Measurements from ENCODE around the gene NAV2.
A peak's percentile ranks its signal among the peaks of the same experiment; 100 is the strongest.

The NAV2 gene

DNA sequence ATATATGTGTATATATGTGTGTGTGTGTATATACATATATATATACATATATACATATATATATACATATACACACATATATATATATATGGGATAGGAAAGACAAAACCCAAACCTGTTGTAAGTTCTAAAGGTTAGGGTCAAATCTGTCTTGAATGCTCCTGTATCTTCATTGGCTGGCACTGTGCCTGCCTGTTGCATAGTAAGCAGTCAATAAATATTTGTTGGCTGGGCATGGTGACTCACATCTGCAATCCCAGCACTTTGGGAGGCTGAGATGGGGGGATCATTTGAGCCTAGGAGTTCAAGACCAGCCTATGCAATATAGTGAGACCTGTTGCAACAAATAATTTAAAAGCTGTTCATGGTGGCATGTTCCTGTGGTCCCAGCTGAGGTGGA is 242.3 kb downstream of the NAV2 start (continued):
- TF ChIP-seq, protein P1, sequence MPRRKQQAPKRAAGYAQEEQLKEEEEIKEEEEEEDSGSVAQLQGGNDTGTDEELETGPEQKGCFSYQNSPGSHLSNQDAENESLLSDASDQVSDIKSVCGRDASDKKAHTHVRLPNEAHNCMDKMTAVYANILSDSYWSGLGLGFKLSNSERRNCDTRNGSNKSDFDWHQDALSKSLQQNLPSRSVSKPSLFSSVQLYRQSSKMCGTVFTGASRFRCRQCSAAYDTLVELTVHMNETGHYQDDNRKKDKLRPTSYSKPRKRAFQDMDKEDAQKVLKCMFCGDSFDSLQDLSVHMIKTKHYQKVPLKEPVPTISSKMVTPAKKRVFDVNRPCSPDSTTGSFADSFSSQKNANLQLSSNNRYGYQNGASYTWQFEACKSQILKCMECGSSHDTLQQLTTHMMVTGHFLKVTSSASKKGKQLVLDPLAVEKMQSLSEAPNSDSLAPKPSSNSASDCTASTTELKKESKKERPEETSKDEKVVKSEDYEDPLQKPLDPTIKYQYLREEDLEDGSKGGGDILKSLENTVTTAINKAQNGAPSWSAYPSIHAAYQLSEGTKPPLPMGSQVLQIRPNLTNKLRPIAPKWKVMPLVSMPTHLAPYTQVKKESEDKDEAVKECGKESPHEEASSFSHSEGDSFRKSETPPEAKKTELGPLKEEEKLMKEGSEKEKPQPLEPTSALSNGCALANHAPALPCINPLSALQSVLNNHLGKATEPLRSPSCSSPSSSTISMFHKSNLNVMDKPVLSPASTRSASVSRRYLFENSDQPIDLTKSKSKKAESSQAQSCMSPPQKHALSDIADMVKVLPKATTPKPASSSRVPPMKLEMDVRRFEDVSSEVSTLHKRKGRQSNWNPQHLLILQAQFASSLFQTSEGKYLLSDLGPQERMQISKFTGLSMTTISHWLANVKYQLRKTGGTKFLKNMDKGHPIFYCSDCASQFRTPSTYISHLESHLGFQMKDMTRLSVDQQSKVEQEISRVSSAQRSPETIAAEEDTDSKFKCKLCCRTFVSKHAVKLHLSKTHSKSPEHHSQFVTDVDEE (CRISPR knock-in tag; IDR thresholded peaks at IDR 0.05), result no peak

GRCh38 chr11:19955660-19956059 is 243.0 kb downstream of the NAV2 start:
- no peak; the same call in 2 of the 3 replicates for ATAC-seq
- TF ChIP-seq ZNF70 (CRISPR knock-in tag; IDR thresholded peaks at IDR 0.05), result no peak
- no peak for TF ChIP-seq PPARA (CRISPR knock-in tag; IDR thresholded peaks at IDR 0.05; ENCODE audit: borderline replicate concordance)
- TF ChIP-seq GLIS3 (CRISPR knock-in tag; IDR thresholded peaks at IDR 0.05), result peak; percentile 69; the same call in 1 of the 2 replicates
- TF ChIP-seq, protein P1 (CRISPR knock-in tag; IDR thresholded peaks at IDR 0.05), result peak; percentile 69; the same call in 1 of the 2 replicates
- TF ChIP-seq ESRRG (CRISPR knock-in tag; IDR thresholded peaks at IDR 0.05), result peak; percentile 61; the same call in 1 of the 2 replicates
- peak; percentile 88 for TF ChIP-seq ISL1 (CRISPR knock-in tag; IDR thresholded peaks at IDR 0.05)
- TF ChIP-seq TCF4 (CRISPR knock-in tag; IDR thresholded peaks at IDR 0.05; ENCODE audit: borderline replicate concordance), result peak; percentile 77
- TF ChIP-seq, protein P2, sequence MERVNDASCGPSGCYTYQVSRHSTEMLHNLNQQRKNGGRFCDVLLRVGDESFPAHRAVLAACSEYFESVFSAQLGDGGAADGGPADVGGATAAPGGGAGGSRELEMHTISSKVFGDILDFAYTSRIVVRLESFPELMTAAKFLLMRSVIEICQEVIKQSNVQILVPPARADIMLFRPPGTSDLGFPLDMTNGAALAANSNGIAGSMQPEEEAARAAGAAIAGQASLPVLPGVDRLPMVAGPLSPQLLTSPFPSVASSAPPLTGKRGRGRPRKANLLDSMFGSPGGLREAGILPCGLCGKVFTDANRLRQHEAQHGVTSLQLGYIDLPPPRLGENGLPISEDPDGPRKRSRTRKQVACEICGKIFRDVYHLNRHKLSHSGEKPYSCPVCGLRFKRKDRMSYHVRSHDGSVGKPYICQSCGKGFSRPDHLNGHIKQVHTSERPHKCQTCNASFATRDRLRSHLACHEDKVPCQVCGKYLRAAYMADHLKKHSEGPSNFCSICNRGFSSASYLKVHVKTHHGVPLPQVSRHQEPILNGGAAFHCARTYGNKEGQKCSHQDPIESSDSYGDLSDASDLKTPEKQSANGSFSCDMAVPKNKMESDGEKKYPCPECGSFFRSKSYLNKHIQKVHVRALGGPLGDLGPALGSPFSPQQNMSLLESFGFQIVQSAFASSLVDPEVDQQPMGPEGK (CRISPR knock-in tag; IDR thresholded peaks at IDR 0.05; ENCODE audit: borderline replicate concordance), result no peak
- no peak for TF ChIP-seq ZNF565 (CRISPR knock-in tag; conservative IDR thresholded peaks at IDR 0.05; ENCODE audit: low read depth)
- TF ChIP-seq CSDC2 (CRISPR knock-in tag; IDR thresholded peaks at IDR 0.05), result 0 out of 2 replicates have a peak, but pooled peaks have one; percentile 50
- no peak for TF ChIP-seq ZFP3 (CRISPR knock-in tag; IDR thresholded peaks at IDR 0.05)
- no peak for TF ChIP-seq POU6F1 (CRISPR knock-in tag; IDR thresholded peaks at IDR 0.05; ENCODE audit: borderline replicate concordance, low read depth)

- no peak for ATAC-seq
- no peak for TF ChIP-seq TCF4 (CRISPR knock-in tag; IDR thresholded peaks at IDR 0.05; ENCODE audit: borderline replicate concordance)
- no peak for TF ChIP-seq TOX (CRISPR knock-in tag; IDR thresholded peaks at IDR 0.05; ENCODE audit: borderline replicate concordance)
- no peak for TF ChIP-seq ARNTL (CRISPR knock-in tag; IDR thresholded peaks at IDR 0.05; ENCODE audit: borderline replicate concordance, low read depth)
Observed at GRCh38 chr11:19956228-19956627, 243.6 kb downstream of the NAV2 start.

DNA sequence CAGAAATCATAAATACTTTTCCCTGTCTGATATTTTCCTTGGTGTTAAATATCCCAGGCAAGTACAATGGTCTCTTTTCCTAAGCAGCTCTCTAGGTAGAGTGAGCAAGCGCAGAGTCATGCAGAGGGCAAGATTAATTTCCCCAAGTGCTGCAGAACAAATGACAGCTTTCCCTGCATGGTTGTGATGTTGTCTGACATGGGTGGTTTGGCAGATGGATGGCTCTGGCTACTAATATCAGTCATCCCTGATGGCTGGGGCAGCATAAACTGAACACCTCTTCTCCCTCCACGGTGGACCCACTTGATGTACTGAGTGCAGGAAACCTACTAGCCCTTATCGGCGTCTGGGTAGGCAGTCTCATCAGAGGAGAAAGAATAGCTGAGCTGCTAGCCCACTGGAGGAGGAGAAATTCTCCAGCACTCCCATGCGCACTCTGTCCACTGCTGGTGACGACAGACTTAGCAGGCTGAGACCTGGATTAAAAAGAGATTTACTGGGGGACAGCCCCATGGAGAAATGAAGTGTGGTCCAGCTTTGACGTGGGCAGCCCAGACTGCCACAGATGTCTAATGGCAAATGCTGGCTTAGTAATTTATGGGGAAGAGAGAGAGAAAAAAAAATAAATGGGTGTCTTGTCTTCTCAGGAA is 244.8 kb downstream of the NAV2 start:
- TF ChIP-seq TCF4 (CRISPR knock-in tag; IDR thresholded peaks at IDR 0.05; ENCODE audit: borderline replicate concordance), result no peak
- TF ChIP-seq TOX (CRISPR knock-in tag; IDR thresholded peaks at IDR 0.05; ENCODE audit: borderline replicate concordance), result no peak
- TF ChIP-seq, protein P2 (CRISPR knock-in tag; IDR thresholded peaks at IDR 0.05; ENCODE audit: borderline replicate concordance), result no peak
- TF ChIP-seq, protein P3, sequence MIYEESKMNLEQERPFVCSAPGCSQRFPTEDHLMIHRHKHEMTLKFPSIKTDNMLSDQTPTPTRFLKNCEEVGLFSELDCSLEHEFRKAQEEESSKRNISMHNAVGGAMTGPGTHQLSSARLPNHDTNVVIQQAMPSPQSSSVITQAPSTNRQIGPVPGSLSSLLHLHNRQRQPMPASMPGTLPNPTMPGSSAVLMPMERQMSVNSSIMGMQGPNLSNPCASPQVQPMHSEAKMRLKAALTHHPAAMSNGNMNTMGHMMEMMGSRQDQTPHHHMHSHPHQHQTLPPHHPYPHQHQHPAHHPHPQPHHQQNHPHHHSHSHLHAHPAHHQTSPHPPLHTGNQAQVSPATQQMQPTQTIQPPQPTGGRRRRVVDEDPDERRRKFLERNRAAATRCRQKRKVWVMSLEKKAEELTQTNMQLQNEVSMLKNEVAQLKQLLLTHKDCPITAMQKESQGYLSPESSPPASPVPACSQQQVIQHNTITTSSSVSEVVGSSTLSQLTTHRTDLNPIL (CRISPR knock-in tag; IDR thresholded peaks at IDR 0.05; ENCODE audit: low read depth), result no peak
- TF ChIP-seq ZNF565 (CRISPR knock-in tag; conservative IDR thresholded peaks at IDR 0.05; ENCODE audit: low read depth), result no peak
- no peak for TF ChIP-seq ZFP3 (CRISPR knock-in tag; IDR thresholded peaks at IDR 0.05)
- TF ChIP-seq, protein P1 (CRISPR knock-in tag; IDR thresholded peaks at IDR 0.05), result no peak
- no peak for TF ChIP-seq SNAI2 (CRISPR knock-in tag; IDR thresholded peaks at IDR 0.05)
- TF ChIP-seq PPARA (CRISPR knock-in tag; IDR thresholded peaks at IDR 0.05; ENCODE audit: borderline replicate concordance), result no peak
- TF ChIP-seq GLIS3 (CRISPR knock-in tag; IDR thresholded peaks at IDR 0.05), result no peak
- TF ChIP-seq ARNTL (CRISPR knock-in tag; IDR thresholded peaks at IDR 0.05; ENCODE audit: borderline replicate concordance, low read depth), result no peak
- ATAC-seq, result no peak

Data from SK-N-SH treated with all-trans-retinoic acid at 6 μM for 48 hours (cell line).